Germinal center (tissue), 1 donor: ENCODE data around the gene LAG3.

Experiments used
- DNase-seq: peaks from one replicate; pipeline ENCODE4 v3.0.0; 2012; ENCODE audit warnings: mixed read lengths, low spot score

LAG3 gene

DNA sequence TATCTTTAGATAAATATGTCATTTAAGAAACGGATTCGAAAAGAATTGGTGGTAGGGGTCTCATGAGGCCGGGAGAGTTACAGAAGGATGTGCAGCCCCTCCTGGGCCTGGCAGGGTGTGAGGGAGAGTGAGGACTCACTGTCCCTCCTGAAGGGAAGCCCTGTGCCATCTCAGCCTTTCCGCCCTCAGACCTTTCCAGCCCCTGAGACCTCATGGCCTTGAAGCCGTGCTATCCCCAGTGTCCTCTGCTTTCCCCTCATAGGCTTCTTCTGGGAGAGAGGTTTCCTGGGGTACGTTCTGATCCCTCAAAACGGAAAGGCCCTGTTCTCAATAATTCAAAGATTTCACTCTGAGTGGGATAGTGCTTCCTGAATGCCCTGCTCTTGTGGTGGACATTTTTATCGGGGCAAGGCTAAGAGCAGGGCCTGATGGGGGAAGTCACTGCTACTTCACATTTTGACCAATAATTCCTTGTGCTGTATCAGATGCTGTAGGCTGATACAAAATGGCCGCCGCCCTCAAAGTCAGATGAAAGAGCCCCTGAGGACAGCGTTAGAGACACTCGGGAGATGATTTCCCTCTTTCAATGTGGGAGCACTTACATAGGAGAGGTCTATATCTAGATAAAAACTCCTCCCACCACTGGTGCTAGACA is 18.3 kb downstream of the LAG3 start:
- no peak for DNase-seq

DNA sequence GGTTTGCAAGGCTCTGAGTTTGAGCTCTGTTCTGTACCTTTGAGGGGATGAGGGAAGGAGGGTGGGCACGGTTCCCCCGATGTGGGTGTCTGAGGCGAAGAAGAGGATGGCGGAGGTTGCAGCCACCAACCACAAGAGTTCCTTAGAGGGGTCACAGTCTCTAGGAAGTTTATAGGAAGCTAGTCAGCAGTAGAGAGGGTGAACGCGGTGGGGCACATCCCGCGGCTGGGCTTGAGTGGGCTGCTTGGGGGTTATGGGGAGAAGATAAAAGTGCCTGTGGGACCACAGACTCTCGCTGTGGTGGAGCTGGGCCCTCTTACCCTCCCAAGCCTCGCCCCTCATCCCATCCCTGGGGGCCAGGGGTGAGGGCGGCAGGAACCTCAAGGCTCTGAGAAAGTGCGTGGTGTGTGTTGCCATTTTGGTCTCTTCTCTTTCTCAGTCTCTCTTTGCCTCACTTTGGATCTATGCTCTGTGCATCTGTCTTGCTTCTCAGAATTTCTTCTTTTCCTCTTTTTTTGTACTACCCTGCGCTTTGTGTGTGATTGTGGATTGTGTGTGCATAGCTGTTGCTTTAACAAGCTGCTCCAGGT is 19.7 kb downstream of the LAG3 start:
- DNase-seq: no peak

DNA sequence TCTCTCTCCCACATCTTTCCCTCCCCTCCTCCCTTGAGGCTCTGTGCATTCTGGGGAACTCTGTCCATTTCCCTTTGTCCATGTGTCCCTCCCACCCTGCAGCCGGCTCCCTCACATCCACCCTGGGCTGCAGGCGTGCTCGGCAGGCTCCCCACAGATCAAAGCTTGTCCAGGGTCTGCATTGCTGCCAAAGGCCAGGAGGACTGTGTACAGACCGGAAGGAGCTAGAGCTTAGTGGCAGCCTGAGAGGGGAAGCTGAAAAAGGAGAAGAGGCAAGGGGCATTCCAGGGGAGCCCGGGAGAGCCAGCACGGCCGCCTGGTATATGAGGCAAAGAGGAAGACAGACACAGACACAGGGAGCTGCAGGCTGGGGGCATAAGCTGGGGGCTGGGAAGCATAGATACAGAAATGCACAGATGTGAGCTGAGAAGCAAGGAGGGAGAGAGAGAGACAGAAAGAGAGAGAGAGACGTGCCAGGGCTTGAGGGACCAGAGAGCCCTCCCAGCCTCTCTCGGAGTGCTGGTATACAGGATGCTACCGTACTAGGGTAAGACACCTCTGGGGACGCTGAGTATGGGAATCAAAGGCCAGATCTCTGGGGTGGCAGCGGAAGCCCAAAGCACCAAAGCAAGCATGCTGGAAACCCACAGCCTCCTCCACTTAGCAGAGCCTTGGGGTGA is 20.3 kb downstream of the LAG3 start:
- no peak for DNase-seq

DNA sequence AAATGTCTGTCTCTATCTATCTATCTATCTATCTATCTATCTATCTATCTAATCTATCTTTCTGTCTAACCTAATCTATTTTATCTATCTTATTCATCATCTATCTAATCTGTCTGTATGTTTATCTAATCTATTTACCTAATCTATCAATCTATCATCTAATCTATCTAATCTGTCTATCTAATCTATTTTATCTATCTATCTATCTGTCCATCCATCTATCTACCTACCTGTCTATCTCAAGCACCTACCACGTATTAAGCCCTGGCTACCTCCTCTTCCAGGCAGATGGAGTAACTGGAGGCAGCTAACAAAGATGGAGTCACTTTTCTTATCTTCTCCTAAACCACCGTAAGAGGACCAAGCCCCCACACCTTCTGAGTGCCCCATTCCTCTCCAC is 22.8 kb downstream of the LAG3 start:
- DNase-seq: no peak

DNA sequence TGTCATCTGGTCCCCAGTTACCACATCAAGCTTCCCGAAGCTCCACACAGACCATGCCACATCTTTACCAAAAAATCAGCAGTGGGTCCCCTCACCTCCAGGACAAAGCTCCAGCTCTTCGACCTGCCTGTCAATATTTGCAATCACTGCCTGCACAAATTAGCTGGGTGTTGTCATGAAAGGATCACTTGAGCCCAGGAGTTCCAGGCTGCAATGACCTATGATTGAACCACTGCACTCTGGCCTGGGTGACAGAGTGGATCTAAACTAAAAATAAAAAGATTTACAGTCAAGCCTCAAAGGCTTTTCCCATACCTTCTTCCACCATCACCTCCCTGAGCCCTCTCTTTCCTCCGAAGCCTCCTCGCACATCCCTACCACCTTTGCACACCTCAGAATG is 24.3 kb downstream of the LAG3 start:
- no peak for DNase-seq

DNA sequence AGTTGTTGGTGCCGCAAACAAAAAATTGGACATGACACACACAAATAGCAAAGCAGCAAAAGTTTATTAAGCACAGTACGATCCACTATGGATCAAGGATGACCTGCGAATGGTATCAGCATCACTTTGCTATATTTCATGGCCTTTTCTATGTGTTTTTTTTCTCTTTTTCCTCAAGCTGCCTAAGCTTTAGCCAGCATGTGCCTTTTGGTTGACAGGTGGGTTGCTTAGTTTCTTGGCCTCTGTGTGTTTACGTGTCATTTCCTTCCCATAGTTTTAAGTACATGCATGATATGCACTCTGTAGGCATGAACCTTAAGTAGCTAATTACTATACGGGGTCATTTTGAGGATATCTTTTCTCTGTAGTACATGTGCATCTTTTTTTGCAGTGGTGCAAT is 26.8 kb downstream of the LAG3 start:
- DNase-seq: no peak

DNA sequence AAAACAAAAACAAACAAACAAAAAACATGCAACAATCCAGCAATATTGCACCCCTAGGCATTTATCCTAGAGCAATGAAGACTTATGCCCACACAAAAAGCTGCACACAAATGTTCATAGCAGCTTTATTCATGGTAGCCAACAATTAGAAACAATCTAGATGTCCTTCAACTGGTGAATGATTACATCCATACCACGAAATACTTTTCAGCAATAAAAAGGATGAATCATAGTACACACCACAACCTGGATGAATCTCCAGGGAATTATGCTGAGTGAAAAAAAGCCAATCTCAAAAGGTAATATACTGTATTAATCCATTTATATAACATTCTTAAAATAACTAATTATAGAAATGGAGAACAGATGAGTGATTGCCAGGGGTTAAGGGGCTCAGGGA is 34.9 kb downstream of the LAG3 start:
- DNase-seq: no peak

DNA sequence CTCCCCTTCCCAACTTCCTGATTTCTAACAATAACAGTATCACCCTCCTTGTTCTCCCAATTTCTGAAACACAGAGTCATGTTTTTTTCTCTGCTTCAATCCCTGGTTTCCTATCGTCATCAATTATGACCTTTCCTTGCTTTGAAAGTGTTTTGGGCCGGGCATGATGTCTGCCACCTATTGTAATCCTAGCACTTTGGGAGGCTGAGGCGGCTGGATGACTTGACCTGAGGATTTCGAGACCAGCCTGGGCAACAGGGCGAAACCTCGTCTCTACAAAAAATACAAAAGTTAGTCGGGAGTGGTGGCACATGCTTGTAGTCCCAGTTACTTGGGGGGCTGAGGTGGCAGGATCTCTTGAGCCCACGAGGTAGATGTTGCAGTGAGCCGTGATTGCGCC is 36.7 kb downstream of the LAG3 start:
- no peak for DNase-seq

DNA sequence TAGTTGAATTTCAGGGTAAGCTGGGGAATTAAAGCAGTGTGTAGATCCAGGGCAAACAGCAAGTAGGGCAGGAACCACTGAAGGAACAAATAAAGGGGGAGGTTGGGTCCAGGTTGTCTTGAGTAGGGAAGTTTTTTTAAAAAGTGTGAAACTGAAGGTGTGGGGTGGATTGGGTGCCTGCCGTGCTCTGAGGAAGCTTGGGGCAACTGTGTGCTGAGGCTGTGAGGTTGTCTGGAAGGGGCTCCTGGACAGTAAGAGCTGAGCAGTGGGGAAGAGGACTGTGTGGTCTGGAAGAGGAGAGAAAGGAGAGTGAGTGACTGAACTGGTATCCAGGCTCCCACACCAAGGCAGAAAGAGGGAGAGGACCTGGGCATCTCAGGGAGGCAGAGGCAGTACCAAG is 38.4 kb downstream of the LAG3 start:
- no peak for DNase-seq

DNA sequence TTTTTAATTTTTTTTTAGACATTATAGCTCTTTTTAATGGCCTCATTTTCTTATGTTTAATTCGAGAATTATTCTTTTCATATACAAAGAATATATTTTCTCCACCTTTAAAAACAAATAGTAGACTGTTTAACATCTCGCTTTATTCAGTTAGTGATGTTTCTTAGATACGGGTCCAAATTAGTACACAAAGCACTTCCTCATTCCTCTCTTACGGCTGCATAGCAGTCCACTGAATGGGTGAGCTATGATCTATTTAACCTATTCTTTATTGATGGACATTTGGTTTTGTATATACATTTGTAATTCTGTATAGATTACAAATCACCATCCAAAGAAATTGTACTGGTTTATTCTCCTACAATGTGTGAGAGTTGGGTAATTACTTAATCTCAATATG is 41.0 kb downstream of the LAG3 start:
- DNase-seq: no peak

DNA sequence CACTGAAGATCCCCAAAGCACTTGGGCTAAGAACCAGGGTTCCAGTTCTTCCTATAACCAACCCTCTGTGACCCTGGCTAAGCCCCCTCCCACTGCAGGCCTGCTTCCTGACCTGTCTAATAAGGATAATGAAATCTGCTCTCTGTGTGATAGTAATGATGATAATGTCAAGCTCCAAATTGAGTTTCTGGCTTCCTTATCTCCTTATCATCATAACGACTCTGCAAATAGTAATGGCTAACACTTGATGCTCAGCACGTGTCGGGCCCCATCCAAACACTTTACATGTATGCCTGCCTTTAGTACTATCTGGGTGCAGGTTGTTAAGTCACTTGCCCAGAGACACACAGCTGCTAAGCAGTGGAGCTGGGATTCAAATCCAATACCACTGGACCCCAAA is 44.3 kb downstream of the LAG3 start:
- no peak for DNase-seq

DNA sequence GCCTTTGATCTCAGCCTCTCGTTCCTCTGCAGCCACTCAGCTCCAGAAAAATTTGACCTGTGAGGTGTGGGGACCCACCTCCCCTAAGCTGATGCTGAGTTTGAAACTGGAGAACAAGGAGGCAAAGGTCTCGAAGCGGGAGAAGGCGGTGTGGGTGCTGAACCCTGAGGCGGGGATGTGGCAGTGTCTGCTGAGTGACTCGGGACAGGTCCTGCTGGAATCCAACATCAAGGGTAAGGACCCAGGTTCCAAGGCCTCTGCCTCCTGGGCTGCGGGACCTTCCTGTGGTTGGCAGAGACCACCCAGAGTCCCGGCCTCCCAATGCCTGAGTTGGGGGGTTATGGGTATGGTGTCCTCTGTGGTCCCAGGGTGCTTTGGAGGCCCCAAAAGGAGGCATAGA is 44.8 kb downstream of the LAG3 start:
- DNase-seq: no peak

DNA sequence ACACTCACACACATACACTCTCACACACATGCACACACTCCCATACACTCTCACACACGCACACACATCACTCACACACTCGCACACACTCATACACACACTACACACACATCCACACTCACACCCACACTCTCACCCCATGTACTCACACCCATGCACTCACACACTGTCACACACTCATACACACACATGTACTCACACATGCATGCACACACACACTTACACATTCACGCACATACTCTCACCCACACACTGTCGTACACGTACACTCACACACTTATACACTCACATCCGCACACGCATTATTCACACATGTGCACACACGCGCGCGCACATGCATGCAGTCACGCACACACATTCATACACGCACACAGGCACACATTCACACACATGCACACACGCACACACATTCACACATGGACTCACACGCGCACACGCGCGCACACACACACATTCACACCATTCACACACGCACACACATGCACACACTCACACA is 45.4 kb downstream of the LAG3 start:
- DNase-seq: no peak

DNA sequence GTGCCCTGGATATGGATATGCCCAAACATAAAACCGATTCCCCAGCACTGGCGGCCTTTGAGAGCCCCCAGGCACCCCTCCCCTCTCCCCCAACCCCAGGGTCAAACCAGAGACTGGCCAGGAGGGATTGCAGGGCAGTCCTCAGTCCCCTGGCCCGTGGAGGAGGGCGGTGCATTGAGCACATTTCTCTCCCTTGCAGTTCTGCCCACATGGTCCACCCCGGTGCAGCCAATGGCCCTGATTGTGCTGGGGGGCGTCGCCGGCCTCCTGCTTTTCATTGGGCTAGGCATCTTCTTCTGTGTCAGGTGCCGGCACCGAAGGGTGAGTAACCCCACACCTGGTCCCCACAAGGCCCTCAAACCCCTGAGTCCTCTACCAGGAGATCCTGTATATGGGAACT is 45.9 kb downstream of the LAG3 start:
- no peak for DNase-seq

DNA sequence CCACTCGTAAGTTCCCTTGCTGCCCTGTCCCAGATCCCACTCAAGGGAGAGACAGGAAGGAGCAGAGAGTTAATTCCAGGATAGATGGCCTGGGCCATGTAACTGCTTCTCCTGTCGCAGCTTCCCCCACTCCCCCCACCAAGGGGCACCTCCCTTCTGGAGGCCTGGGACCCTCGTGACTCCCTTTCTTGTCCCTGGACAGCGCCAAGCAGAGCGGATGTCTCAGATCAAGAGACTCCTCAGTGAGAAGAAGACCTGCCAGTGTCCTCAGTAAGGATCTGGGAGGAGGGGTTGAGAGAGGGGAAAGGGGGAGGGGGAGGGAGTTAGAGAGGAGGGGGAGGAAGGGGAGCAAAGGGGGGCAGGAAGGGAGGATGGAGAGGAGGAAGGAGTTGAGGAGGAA is 46.3 kb downstream of the LAG3 start:
- DNase-seq: no peak

DNA sequence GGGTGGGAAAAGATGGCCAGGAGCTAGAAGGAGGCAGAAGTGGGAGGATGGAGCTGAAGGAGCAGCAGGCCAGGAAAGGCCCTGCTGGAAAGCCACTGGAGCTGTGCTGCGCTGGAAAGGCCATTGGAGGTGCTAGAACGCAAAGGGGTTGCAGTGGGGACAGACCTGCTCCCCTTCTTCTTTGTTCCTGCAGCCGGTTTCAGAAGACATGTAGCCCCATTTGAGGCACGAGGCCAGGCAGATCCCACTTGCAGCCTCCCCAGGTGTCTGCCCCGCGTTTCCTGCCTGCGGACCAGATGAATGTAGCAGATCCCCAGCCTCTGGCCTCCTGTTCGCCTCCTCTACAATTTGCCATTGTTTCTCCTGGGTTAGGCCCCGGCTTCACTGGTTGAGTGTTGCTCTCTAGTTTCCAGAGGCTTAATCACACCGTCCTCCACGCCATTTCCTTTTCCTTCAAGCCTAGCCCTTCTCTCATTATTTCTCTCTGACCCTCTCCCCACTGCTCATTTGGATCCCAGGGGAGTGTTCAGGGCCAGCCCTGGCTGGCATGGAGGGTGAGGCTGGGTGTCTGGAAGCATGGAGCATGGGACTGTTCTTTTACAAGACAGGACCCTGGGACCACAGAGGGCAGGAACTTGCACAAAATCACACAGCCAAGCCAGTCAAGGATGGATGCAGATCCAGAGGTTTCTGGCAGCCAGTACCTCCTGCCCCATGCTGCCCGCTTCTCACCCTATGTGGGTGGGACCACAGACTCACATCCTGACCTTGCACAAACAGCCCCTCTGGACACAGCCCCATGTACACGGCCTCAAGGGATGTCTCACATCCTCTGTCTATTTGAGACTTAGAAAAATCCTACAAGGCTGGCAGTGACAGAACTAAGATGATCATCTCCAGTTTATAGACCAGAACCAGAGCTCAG is 47.0 kb downstream of the LAG3 start:
- DNase-seq: no peak

DNA sequence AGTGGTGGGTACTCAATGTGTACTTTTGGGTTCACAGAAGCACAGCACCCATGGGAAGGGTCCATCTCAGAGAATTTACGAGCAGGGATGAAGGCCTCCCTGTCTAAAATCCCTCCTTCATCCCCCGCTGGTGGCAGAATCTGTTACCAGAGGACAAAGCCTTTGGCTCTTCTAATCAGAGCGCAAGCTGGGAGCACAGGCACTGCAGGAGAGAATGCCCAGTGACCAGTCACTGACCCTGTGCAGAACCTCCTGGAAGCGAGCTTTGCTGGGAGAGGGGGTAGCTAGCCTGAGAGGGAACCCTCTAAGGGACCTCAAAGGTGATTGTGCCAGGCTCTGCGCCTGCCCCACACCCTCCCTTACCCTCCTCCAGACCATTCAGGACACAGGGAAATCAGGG is 47.8 kb downstream of the LAG3 start:
- DNase-seq: no peak

DNA sequence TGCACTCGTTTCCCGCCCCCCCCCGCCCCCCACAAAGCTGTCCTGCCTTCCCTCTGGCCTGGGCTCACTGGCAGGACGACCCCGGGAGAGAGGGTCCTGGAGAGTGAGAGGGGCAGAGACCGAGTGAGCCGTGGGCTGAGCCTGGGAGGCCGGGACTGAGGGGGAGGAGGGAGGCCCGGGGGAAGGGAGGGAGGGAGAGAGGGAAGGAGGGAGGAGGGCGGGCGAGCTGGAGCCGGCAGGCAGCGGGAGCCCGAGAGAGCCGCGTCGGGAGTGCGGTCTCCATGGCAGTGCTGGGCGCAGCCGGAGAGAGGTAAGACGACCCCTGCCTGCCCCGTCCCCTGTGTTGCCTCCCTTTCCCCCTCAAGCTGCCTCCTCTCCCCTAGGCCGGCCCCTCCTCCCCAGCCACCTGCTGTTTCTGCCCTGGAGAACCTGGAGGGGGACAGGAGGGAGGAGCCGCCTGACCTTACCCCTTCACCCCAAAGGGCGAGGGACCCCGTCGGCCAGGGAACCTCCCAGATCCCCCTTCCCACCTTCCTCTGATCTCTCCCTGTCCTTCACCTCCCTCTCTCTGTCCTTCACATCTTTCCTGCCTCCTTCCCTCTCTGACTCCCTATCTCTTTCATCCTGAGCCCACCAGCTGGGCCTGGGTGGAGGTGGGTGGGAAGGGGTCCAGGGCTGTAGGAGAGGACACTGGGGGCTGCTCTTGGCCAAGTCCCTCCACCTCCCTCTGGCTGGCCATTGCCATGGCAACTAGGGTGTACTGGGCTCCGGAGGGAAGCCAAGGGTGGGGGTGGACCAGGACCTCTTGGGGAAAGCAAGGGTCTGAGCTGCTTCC is 49.5 kb downstream of the LAG3 start, which contains the start of gene GPR162:
Gene GPR162 (plus strand): TSS at position 231 of the 835 bp plus-strand sequence. CDS start 2,078 bp downstream, outside the sequence.
- no peak for DNase-seq

DNA sequence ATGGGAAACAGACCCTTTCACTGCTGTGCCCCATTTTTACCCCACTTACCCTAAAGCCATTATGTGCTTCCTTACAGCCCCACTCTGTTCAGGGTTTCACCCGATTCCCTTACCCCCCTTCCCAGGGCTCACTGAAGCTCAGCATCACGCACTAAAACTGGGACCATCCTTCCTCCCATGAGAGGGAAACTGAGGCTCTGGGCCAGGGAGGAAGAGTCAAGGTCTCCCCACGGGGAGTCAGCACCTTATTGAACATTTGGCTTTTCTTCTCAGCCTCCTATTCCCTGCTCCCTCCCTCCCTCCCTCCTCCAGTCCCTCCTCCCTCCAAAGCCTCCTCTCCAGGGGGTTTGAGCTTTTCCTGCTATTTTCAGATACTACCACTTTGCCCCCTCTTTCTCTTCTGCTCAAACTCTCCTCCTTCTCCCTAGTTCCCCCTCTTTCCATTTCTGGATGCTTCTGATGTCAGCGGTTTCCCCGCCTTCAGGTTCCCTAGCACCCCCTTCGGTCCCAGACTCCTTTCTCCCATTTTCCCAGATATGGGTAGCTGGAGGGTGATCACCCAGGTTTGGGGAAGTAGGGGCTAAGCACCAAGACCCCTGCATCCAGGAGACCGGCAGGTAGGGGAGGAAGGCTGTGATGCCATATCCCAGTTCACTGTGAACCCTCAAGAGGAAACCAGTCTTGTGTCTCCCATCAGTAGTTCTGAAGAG is 50.3 kb downstream of the LAG3 start:
- DNase-seq: no peak

DNA sequence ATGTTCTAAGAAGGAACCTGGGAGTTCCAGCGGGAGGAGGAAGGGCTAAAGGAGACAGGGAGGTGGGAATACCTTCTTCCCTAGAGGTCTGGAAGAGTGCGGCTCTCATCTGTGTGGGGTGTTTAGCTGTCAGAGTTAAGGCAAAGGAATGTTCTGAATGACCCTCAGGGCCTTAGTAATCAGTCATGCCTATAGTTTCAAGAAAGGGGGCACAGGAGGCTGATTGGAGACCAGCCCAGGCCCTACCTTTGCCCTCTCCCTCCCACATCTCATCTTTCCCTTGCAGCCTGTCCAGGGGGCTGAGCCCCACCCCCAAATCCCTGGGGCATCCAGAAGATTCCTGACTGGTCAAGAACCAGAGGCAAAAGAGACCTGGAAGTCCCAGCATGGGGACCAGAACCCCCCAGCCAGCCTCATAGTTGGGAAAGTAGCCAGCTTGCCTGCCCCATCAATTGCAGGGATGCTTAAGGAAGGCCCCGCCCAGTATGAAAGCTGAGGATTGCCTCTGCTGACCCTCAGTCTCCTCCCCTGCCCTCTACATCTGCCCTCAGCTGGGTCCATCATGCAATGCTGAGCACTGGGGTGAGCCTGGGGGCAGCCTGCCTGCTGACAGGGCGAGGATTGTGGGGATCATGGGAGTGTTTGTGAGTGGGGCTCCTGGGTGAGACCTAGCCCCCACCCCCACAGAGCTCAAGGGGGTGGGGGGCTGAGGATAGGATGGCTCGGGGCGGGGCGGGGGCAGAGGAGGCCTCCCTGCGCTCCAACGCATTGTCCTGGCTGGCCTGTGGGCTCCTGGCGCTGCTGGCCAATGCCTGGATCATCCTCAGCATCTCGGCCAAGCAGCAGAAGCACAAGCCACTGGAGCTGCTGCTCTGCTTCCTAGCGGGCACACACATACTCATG is 51.1 kb downstream of the LAG3 start:
- DNase-seq: no peak
